Measurements from ENCODE around the gene TBXA2R. TPM values are rescaled to one million over a fixed set of nuclear protein-coding genes. Genes with fewer than 3 reads are reported as not detected.

The TBXA2R gene
- total and polyA plus RNA-seq, 2 experiments from 2014 or later, result 0.76 to 2.6 TPM

DNA sequence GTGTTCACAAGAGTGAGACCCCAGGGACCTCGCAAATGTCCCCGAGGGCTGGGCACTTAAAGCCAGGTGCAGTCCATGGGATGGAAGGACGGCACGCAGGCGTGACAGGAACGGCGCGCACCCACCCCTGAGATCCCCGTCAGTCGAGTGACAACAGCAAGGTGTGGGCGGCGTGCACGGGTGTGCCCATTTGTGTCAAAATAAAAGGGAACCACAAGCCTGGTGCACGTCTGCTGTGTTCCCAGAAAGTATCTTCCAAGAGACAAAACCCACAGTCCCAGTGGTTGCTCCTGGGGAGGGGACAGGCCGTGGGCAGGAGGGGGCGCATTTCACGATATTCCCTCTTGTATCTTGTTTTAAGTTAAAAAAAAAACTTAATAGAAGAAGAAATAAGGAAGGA lies 35.6 kb upstream of the TBXA2R start:
- Histone ChIP-seq H3K27ac (no peak overlapping the region), H2AFZ (no peak overlapping the region), H3K4me1 (ENCODE audit: insufficient read depth) (no peaks in the 10 kb centered on the region), H3K4me2 (ENCODE audit: unreplicated experiment) (no peak overlapping the region), H3F3A (ENCODE audit: insufficient read depth) (no peaks in the 10 kb centered on the region), H3K27me3 (replicated peaks; ENCODE audit: insufficient read depth) (no peaks in the 10 kb centered on the region), H4K20me1 (ENCODE audit: insufficient read depth) (no peaks in the 10 kb centered on the region), H3K9ac (no peak overlapping the region), H3K4me3 (no peak overlapping the region), H3K9me3 (ENCODE audit: low read depth) (no peaks in the 10 kb centered on the region), H3K36me3 (ENCODE audit: low read depth) (no peaks in the 10 kb centered on the region), H3K9me2 (ENCODE audit: insufficient read depth) (no peaks in the 10 kb centered on the region), H3K79me2 (ENCODE audit: insufficient read depth) (no peaks in the 10 kb centered on the region)
- 90 to 93% methylated on average over 17 of the region's 17 CpGs for WGBS, 2 experiments (ENCODE audit: low coverage in 1 of 2, low lambda C conversion rate in 2 of 2, missing lambda C conversion rate in 2 of 2)
- in situ Hi-C loops (cut with MboI), result no loop called here
- TF ChIP-seq EZH2phosphoT487 (IDR thresholded peaks at IDR 0.05; ENCODE audit: insufficient read depth, low read depth), result no peak
- DNase-seq, result no peak

GRCh38 chr19:3641515-3642269 lies 35.0 kb upstream of the TBXA2R start:
- H3K27me3 ChIP-seq (replicated peaks; ENCODE audit: insufficient read depth), result no peaks in the 10 kb centered on the region
- in situ Hi-C loops (cut with MboI), result no loop called here
- no peak overlapping the region for H3K4me2 ChIP-seq (ENCODE audit: unreplicated experiment)
- H3K27ac ChIP-seq, result no peak overlapping the region
- no peak for DNase-seq
- H2AFZ ChIP-seq, result no peak overlapping the region
- H3K79me2 ChIP-seq (ENCODE audit: insufficient read depth), result no peaks in the 10 kb centered on the region
- H3F3A ChIP-seq (ENCODE audit: insufficient read depth), result no peaks in the 10 kb centered on the region
- no peak for TF ChIP-seq EZH2 (IDR thresholded peaks at IDR 0.05; ENCODE audit: insufficient read depth, poor library complexity, severe bottlenecking)
- no peak for TF ChIP-seq EZH2phosphoT487 (IDR thresholded peaks at IDR 0.05; ENCODE audit: insufficient read depth, low read depth)
- no peak overlapping the region for H3K4me3 ChIP-seq
- no peaks in the 10 kb centered on the region for H3K9me3 ChIP-seq (ENCODE audit: low read depth)
- H4K20me1 ChIP-seq (ENCODE audit: insufficient read depth), result no peaks in the 10 kb centered on the region
- WGBS, 2 experiments (ENCODE audit: low coverage in 1 of 2, low lambda C conversion rate in 2 of 2, missing lambda C conversion rate in 2 of 2), result 93 to 94% methylated on average over 28 of the region's 28 CpGs
- no peak overlapping the region for H3K9ac ChIP-seq
- no peaks in the 10 kb centered on the region for H3K36me3 ChIP-seq (ENCODE audit: low read depth)
- no peaks in the 10 kb centered on the region for H3K9me2 ChIP-seq (ENCODE audit: insufficient read depth)
- H3K4me1 ChIP-seq (ENCODE audit: insufficient read depth), result no peaks in the 10 kb centered on the region

DNA sequence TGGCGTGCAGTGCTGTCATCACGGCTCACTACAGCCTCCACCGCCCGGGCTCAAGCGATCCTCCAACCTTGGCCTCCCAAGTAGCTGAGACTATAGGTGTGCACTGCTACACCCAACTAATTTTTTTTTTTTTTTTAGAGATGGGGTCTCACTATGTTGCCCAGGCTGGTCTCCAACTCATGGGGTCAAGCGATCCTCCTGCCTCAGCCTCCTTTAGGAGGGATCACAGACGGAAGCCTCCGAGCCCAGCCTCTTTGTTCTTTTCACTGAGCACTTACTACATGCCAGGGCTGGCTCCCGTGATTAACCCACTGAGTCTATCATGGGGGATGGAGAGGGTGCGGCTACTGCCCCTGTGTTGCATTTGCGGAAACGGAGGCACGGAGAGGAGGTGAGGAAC lies 32.8 kb upstream of the TBXA2R start:
- Histone ChIP-seq H3K36me3 (ENCODE audit: low read depth) (no peaks in the 10 kb centered on the region), H2AFZ (no peak overlapping the region), H3K9me3 (ENCODE audit: low read depth) (no peaks in the 10 kb centered on the region), H3K4me2 (ENCODE audit: unreplicated experiment) (no peak overlapping the region), H3K9ac (no peak overlapping the region), H3K4me1 (ENCODE audit: insufficient read depth) (no peaks in the 10 kb centered on the region), H3K9me2 (ENCODE audit: insufficient read depth) (no peaks in the 10 kb centered on the region), H3F3A (ENCODE audit: insufficient read depth) (no peaks in the 10 kb centered on the region), H3K27ac (no peak overlapping the region), H3K27me3 (replicated peaks; ENCODE audit: insufficient read depth) (no peaks in the 10 kb centered on the region), H3K4me3 (no peak overlapping the region), H4K20me1 (ENCODE audit: insufficient read depth) (no peaks in the 10 kb centered on the region), H3K79me2 (ENCODE audit: insufficient read depth) (no peaks in the 10 kb centered on the region)
- TF ChIP-seq EZH2phosphoT487 (IDR thresholded peaks at IDR 0.05; ENCODE audit: insufficient read depth, low read depth), result no peak
- TF ChIP-seq EZH2 (IDR thresholded peaks at IDR 0.05; ENCODE audit: insufficient read depth, poor library complexity, severe bottlenecking), result no peak
- in situ Hi-C loops (cut with MboI), result no loop called here
- WGBS, 2 experiments (ENCODE audit: low coverage in 1 of 2, low lambda C conversion rate in 2 of 2, missing lambda C conversion rate in 2 of 2), result 95 to 97% methylated on average over 13 of the region's 13 CpGs
- DNase-seq, result no peak

GRCh38 chr19:3638208-3639193 lies 31.8 kb upstream of the TBXA2R start:
- Histone ChIP-seq H3K36me3 (ENCODE audit: low read depth) (no peaks in the 10 kb centered on the region), H3K4me3 (no peak overlapping the region), H3F3A (ENCODE audit: insufficient read depth) (no peaks in the 10 kb centered on the region), H3K27me3 (replicated peaks; ENCODE audit: insufficient read depth) (no peaks in the 10 kb centered on the region), H3K27ac (no peak overlapping the region), H3K9me3 (ENCODE audit: low read depth) (no peaks in the 10 kb centered on the region), H3K9ac (no peak overlapping the region), H3K4me1 (ENCODE audit: insufficient read depth) (no peaks in the 10 kb centered on the region), H3K79me2 (ENCODE audit: insufficient read depth) (no peaks in the 10 kb centered on the region), H4K20me1 (ENCODE audit: insufficient read depth) (no peaks in the 10 kb centered on the region), H3K9me2 (ENCODE audit: insufficient read depth) (no peaks in the 10 kb centered on the region), H2AFZ (no peak overlapping the region), H3K4me2 (ENCODE audit: unreplicated experiment) (no peak overlapping the region)
- 94% methylated on average over 50 to 53 of the region's 55 CpGs for WGBS, 2 experiments (ENCODE audit: low coverage in 1 of 2, low lambda C conversion rate in 2 of 2, missing lambda C conversion rate in 2 of 2)
- in situ Hi-C loops (cut with MboI), result no loop called here
- no peak for DNase-seq
- TF ChIP-seq EZH2phosphoT487 (IDR thresholded peaks at IDR 0.05; ENCODE audit: insufficient read depth, low read depth) (no peak), EZH2 (IDR thresholded peaks at IDR 0.05; ENCODE audit: insufficient read depth, poor library complexity, severe bottlenecking) (no peak)
